HFF-Myc (cell line): ENCODE data around the gene MARK3.

Experiments used
- DNase-seq: peaks from one replicate; pipeline ENCODE4 v3.0.0-alpha.2; 2011; ENCODE audit warnings: low read depth; ENCODE audit errors: extremely low read depth
- H3K4me3 ChIP-seq: replicated peaks from 2 replicates; pipeline ENCODE4 v1.5.1; 2011; ENCODE audit warnings: low read depth, mild to moderate bottlenecking, control low read depth, low read length
- CTCF ChIP-seq: IDR thresholded peaks from 2 replicates; pipeline ENCODE4 v1.5.1; 2012; ENCODE audit warnings: mild to moderate bottlenecking, low read depth, low read length, control low read depth; ENCODE audit errors: missing control alignments

Gene MARK3

GRCh38 chr14:103501921-103502669 lies 116.9 kb downstream of the MARK3 start:
- no peak for DNase-seq
- no peak overlapping the region for H3K4me3 ChIP-seq
- no peak for TF ChIP-seq CTCF

DNA sequence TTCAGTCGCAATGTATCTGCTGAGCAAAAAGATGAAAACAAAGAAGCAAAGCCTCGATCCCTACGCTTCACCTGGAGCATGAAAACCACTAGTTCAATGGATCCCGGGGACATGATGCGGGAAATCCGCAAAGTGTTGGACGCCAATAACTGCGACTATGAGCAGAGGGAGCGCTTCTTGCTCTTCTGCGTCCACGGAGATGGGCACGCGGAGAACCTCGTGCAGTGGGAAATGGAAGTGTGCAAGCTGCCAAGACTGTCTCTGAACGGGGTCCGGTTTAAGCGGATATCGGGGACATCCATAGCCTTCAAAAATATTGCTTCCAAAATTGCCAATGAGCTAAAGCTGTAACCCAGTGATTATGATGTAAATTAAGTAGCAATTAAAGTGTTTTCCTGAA lies 117.7 kb downstream of the MARK3 start:
- DNase-seq = no peak
- no peak overlapping the region for H3K4me3 ChIP-seq
- no peak for TF ChIP-seq CTCF

GRCh38 chr14:103503296-103503695 lies 118.1 kb downstream of the MARK3 start:
- no peak for TF ChIP-seq CTCF
- H3K4me3 ChIP-seq = no peak overlapping the region
- no peak for DNase-seq

DNA sequence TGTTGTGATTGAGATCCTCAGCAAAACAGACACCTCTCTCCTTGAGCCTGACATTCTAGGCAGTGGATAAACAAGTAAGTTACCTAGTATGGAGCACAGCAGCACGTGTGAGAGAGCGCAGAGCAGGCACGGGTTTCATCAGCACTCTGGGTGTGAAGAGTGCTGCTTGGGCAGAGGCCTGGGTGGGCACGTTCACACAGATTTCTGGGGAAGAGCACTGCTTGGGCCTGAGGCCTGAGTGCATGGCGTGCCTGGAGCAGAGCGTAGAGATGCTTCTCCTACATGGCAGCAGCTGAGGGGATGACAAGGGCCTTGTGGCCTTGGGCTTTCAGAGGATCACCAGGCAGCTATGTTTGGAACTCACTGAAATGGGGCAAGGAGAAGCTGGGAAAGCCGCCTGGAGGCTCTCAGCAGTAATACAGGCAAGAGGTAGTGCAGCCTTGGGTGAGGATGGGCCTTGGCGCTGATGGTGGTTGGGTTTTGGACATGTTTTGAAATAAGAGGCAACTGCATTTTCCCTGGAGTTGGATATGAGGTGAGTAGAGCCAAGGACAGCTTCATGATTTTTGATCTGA lies 119.9 kb downstream of the MARK3 start:
- no peak for TF ChIP-seq CTCF
- no peak overlapping the region for H3K4me3 ChIP-seq
- DNase-seq = no peak

GRCh38 chr14:103507751-103508150 lies 122.5 kb downstream of the MARK3 start:
- TF ChIP-seq CTCF = no peak
- DNase-seq = no peak
- no peak overlapping the region for H3K4me3 ChIP-seq

DNA sequence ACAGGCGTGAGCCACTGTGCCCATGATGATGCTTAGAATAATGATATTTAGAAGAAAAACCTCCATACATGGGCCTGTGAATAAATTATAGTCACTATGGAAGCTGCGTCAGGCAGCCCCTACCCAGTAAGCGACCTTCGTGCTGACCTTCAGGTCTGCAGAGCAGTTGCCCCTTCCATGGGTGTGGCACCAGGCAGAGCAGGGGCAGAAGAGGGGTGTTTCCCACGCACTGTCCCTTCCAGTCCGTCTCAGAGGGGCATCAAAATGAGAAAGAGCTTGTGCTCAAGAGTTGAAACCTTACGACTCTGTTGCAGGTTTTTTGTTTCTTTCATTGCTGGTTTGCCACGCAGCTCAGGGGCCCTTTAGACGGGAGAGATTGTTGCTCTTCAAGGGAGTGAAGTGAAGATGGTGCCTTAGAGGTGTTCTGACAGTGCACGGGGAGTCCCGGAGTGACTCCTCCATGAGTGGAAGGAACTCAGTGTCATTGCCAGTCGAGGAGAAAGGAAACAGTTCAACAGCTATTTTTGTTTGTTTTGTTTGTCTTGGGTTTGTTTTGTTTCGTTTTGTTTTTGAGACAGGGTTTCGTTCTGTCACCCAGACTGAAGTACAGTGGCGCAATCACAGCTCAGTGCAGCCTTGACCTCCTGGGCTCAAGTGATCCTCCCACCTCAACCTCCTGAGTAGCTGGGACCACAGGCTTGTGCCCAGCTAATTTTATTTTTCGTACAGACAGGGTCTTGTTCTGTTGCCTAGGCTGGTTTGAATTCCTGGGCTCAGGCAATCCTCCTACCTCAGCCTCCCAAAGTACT lies 123.5 kb downstream of the MARK3 start:
- no peak for TF ChIP-seq CTCF
- H3K4me3 ChIP-seq = no peak overlapping the region
- DNase-seq = no peak
